ENCODE data around the gene PRDX4. TPM values are rescaled to one million over a fixed set of nuclear protein-coding genes. Genes with fewer than 3 reads are reported as not detected.
"Not testable (repeated sequence)": the region's sequence is repeated elsewhere in the genome, so short reads cannot be mapped to it uniquely, and the experiment has no call there.

PRDX4 gene
- total RNA-seq, 1 donor from 2014 or later: 146 TPM

- Histone ChIP-seq H3K36me3 (ENCODE audit: control insufficient read depth in 3 of 3, insufficient read depth in 3 of 3, low read length in 3 of 3) (no peaks in the 10 kb centered on the region), H3K9me3 (ENCODE audit: control insufficient read depth in 3 of 3, low read length in 3 of 3) (peaks cover 0 to 4% (median 0%) of the 10 kb centered on the region in 3 donors), H3K4me1 (ENCODE audit: control insufficient read depth in 3 of 3, insufficient read depth in 3 of 3, low read length in 3 of 3) (no peaks in the 10 kb centered on the region), H3K4me3 (ENCODE audit: low read length in 3 of 3) (no peak overlapping the region), H3K9ac (ENCODE audit: low read depth in 1 of 3, low read length in 3 of 3) (no peak overlapping the region), H3K27me3 (ENCODE audit: control insufficient read depth in 3 of 3, insufficient read depth in 3 of 3, low read length in 3 of 3) (no peaks in the 10 kb centered on the region), H3K27ac (ENCODE audit: low read depth, low read length) (no peak overlapping the region)
Observed at GRCh38 chrX:23644744-23645143, 22.5 kb upstream of the PRDX4 start.

- no peaks in the 10 kb centered on the region for H3K4me1 ChIP-seq (ENCODE audit: control insufficient read depth in 3 of 3, insufficient read depth in 3 of 3, low read length in 3 of 3)
- H3K27ac ChIP-seq (ENCODE audit: low read depth, low read length): no peak overlapping the region
- H3K36me3 ChIP-seq (ENCODE audit: control insufficient read depth in 3 of 3, insufficient read depth in 3 of 3, low read length in 3 of 3): no peaks in the 10 kb centered on the region
- H3K4me3 ChIP-seq (ENCODE audit: low read length in 3 of 3): no peak overlapping the region
- H3K9ac ChIP-seq (ENCODE audit: low read depth in 1 of 3, low read length in 3 of 3): no peak overlapping the region
- no peaks in the 10 kb centered on the region for H3K9me3 ChIP-seq (ENCODE audit: control insufficient read depth in 3 of 3, low read length in 3 of 3)
- H3K27me3 ChIP-seq (ENCODE audit: control insufficient read depth in 3 of 3, insufficient read depth in 3 of 3, low read length in 3 of 3): peaks cover 0 to 3% (median 0%) of the 10 kb centered on the region in 3 donors
Observed at GRCh38 chrX:23656091-23656490, 11.2 kb upstream of the PRDX4 start.

GRCh38 chrX:23656684-23657083, 10.6 kb upstream of the PRDX4 start:
- Histone ChIP-seq H3K9ac (ENCODE audit: low read depth in 1 of 3, low read length in 3 of 3) (no peak overlapping the region), H3K4me1 (ENCODE audit: control insufficient read depth in 3 of 3, insufficient read depth in 3 of 3, low read length in 3 of 3) (no peaks in the 10 kb centered on the region), H3K9me3 (ENCODE audit: control insufficient read depth in 3 of 3, low read length in 3 of 3) (no peaks in the 10 kb centered on the region), H3K4me3 (ENCODE audit: low read length in 3 of 3) (no peak overlapping the region), H3K36me3 (ENCODE audit: control insufficient read depth in 3 of 3, insufficient read depth in 3 of 3, low read length in 3 of 3) (no peaks in the 10 kb centered on the region), H3K27ac (ENCODE audit: low read depth, low read length) (no peak overlapping the region), H3K27me3 (ENCODE audit: control insufficient read depth in 3 of 3, insufficient read depth in 3 of 3, low read length in 3 of 3) (peaks cover 0 to 3% (median 0%) of the 10 kb centered on the region in 3 donors)

GRCh38 chrX:23659339-23659738, 8.0 kb upstream of the PRDX4 start:
- Histone ChIP-seq H3K4me3 (ENCODE audit: low read length in 3 of 3) (no peak overlapping the region), H3K4me1 (ENCODE audit: control insufficient read depth in 3 of 3, insufficient read depth in 3 of 3, low read length in 3 of 3) (no peaks in the 10 kb centered on the region), H3K27me3 (ENCODE audit: control insufficient read depth in 3 of 3, insufficient read depth in 3 of 3, low read length in 3 of 3) (no peaks in the 10 kb centered on the region), H3K27ac (ENCODE audit: low read depth, low read length) (no peak overlapping the region), H3K9me3 (ENCODE audit: control insufficient read depth in 3 of 3, low read length in 3 of 3) (no peaks in the 10 kb centered on the region), H3K36me3 (ENCODE audit: control insufficient read depth in 3 of 3, insufficient read depth in 3 of 3, low read length in 3 of 3) (no peaks in the 10 kb centered on the region), H3K9ac (ENCODE audit: low read depth in 1 of 3, low read length in 3 of 3) (no peak overlapping the region)

- not testable (repeated sequence) for H3K36me3 ChIP-seq (ENCODE audit: control insufficient read depth in 3 of 3, insufficient read depth in 3 of 3, low read length in 3 of 3); H3K27me3 ChIP-seq (ENCODE audit: control insufficient read depth in 3 of 3, insufficient read depth in 3 of 3, low read length in 3 of 3); H3K4me3 ChIP-seq (ENCODE audit: low read length in 3 of 3); H3K4me1 ChIP-seq (ENCODE audit: control insufficient read depth in 3 of 3, insufficient read depth in 3 of 3, low read length in 3 of 3); H3K9ac ChIP-seq (ENCODE audit: low read depth in 1 of 3, low read length in 3 of 3); H3K9me3 ChIP-seq (ENCODE audit: control insufficient read depth in 3 of 3, low read length in 3 of 3); H3K27ac ChIP-seq (ENCODE audit: low read depth, low read length)
Observed at GRCh38 chrX:23660083-23660765, 7.1 kb upstream of the PRDX4 start.

GRCh38 chrX:23660766-23661132, 6.5 kb upstream of the PRDX4 start:
- Histone ChIP-seq H3K27ac (ENCODE audit: low read depth, low read length) (no peak overlapping the region), H3K27me3 (ENCODE audit: control insufficient read depth in 3 of 3, insufficient read depth in 3 of 3, low read length in 3 of 3) (no peaks in the 10 kb centered on the region), H3K4me3 (ENCODE audit: low read length in 3 of 3) (no peak overlapping the region), H3K4me1 (ENCODE audit: control insufficient read depth in 3 of 3, insufficient read depth in 3 of 3, low read length in 3 of 3) (no peaks in the 10 kb centered on the region), H3K9ac (ENCODE audit: low read depth in 1 of 3, low read length in 3 of 3) (no peak overlapping the region), H3K9me3 (ENCODE audit: control insufficient read depth in 3 of 3, low read length in 3 of 3) (no peaks in the 10 kb centered on the region), H3K36me3 (ENCODE audit: control insufficient read depth in 3 of 3, insufficient read depth in 3 of 3, low read length in 3 of 3) (no peaks in the 10 kb centered on the region)

- no peak overlapping the region for H3K4me3 ChIP-seq (ENCODE audit: low read length in 3 of 3)
- H3K9ac ChIP-seq (ENCODE audit: low read depth in 1 of 3, low read length in 3 of 3): no peak overlapping the region
- no peaks in the 10 kb centered on the region for H3K4me1 ChIP-seq (ENCODE audit: control insufficient read depth in 3 of 3, insufficient read depth in 3 of 3, low read length in 3 of 3)
- no peak overlapping the region for H3K27ac ChIP-seq (ENCODE audit: low read depth, low read length)
- H3K9me3 ChIP-seq (ENCODE audit: control insufficient read depth in 3 of 3, low read length in 3 of 3): no peaks in the 10 kb centered on the region
- H3K27me3 ChIP-seq (ENCODE audit: control insufficient read depth in 3 of 3, insufficient read depth in 3 of 3, low read length in 3 of 3): no peaks in the 10 kb centered on the region
- H3K36me3 ChIP-seq (ENCODE audit: control insufficient read depth in 3 of 3, insufficient read depth in 3 of 3, low read length in 3 of 3): no peaks in the 10 kb centered on the region
Observed at GRCh38 chrX:23661671-23662070, 5.6 kb upstream of the PRDX4 start.

GRCh38 chrX:23662187-23662586, 5.1 kb upstream of the PRDX4 start:
- no peaks in the 10 kb centered on the region for H3K27me3 ChIP-seq (ENCODE audit: control insufficient read depth in 3 of 3, insufficient read depth in 3 of 3, low read length in 3 of 3)

GRCh38 chrX:23662853-23663252, 4.4 kb upstream of the PRDX4 start:
- H3K9ac ChIP-seq (ENCODE audit: low read depth in 1 of 3, low read length in 3 of 3): no peak overlapping the region
- H3K9me3 ChIP-seq (ENCODE audit: control insufficient read depth in 3 of 3, low read length in 3 of 3): no peaks in the 10 kb centered on the region
- no peaks in the 10 kb centered on the region for H3K36me3 ChIP-seq (ENCODE audit: control insufficient read depth in 3 of 3, insufficient read depth in 3 of 3, low read length in 3 of 3)
- no peak overlapping the region for H3K4me3 ChIP-seq (ENCODE audit: low read length in 3 of 3)
- no peak overlapping the region for H3K27ac ChIP-seq (ENCODE audit: low read depth, low read length)
- H3K4me1 ChIP-seq (ENCODE audit: control insufficient read depth in 3 of 3, insufficient read depth in 3 of 3, low read length in 3 of 3): no peaks in the 10 kb centered on the region
- no peaks in the 10 kb centered on the region for H3K27me3 ChIP-seq (ENCODE audit: control insufficient read depth in 3 of 3, insufficient read depth in 3 of 3, low read length in 3 of 3)

More at GRCh38 chrX:23662187-23662586, 5.1 kb upstream of the PRDX4 start:
- H3K4me1 ChIP-seq (ENCODE audit: control insufficient read depth in 3 of 3, insufficient read depth in 3 of 3, low read length in 3 of 3): no peaks in the 10 kb centered on the region
- no peak overlapping the region for H3K27ac ChIP-seq (ENCODE audit: low read depth, low read length)
- no peaks in the 10 kb centered on the region for H3K9me3 ChIP-seq (ENCODE audit: control insufficient read depth in 3 of 3, low read length in 3 of 3)
- H3K4me3 ChIP-seq (ENCODE audit: low read length in 3 of 3): no peak overlapping the region
- H3K9ac ChIP-seq (ENCODE audit: low read depth in 1 of 3, low read length in 3 of 3): no peak overlapping the region
- no peaks in the 10 kb centered on the region for H3K36me3 ChIP-seq (ENCODE audit: control insufficient read depth in 3 of 3, insufficient read depth in 3 of 3, low read length in 3 of 3)

- Histone ChIP-seq H3K4me1 (ENCODE audit: control insufficient read depth in 3 of 3, insufficient read depth in 3 of 3, low read length in 3 of 3) (no peaks in the 10 kb centered on the region), H3K36me3 (ENCODE audit: control insufficient read depth in 3 of 3, insufficient read depth in 3 of 3, low read length in 3 of 3) (no peaks in the 10 kb centered on the region), H3K9ac (ENCODE audit: low read depth in 1 of 3, low read length in 3 of 3) (no peak overlapping the region), H3K27me3 (ENCODE audit: control insufficient read depth in 3 of 3, insufficient read depth in 3 of 3, low read length in 3 of 3) (no peaks in the 10 kb centered on the region), H3K9me3 (ENCODE audit: control insufficient read depth in 3 of 3, low read length in 3 of 3) (no peaks in the 10 kb centered on the region), H3K4me3 (ENCODE audit: low read length in 3 of 3) (no peak overlapping the region), H3K27ac (ENCODE audit: low read depth, low read length) (no peak overlapping the region)
Observed at GRCh38 chrX:23664496-23664895, 2.8 kb upstream of the PRDX4 start.

All from skeletal muscle tissue (tissue), 4 donors.